H1 (cell line): ENCODE results near the gene RGL2. TPM values are rescaled to one million over a fixed set of nuclear protein-coding genes. Genes with fewer than 3 reads are reported as not detected.

Experiments
- CBX5 ChIP-seq: fragments of 300-800, 300-1000 bp; sonication (generic); IDR thresholded peaks from 2 replicates; pipeline ENCODE4 v1.7.1; 2016; ENCODE audit warnings: antibody characterized with exemption, low read length, low read depth
- CBX8 ChIP-seq: fragments of 300-800, 300-1000 bp; sonication (generic); IDR thresholded peaks from 2 replicates; pipeline ENCODE4 v1.7.1; 2016; ENCODE audit warnings: low read depth, low read length, borderline replicate concordance
- CHD2 ChIP-seq: IDR thresholded peaks from 2 replicates; pipeline ENCODE4 v1.6.1; 2012; ENCODE audit warnings: low read length, improper control_type of control experiment
- FOSL1 ChIP-seq: IDR thresholded peaks from 2 replicates; pipeline ENCODE4 v1.6.1; 2011; ENCODE audit warnings: mild to moderate bottlenecking, low read depth, low read length, moderate library complexity; ENCODE audit not compliant: insufficient read depth
- MAX ChIP-seq: IDR thresholded peaks from 2 replicates; pipeline ENCODE4 v1.6.1; 2012; ENCODE audit warnings: inconsistent platforms
- POLR2A ChIP-seq, 2 experiments: IDR thresholded peaks; 1 replicate in 1 of 2; 2 replicates in 1 of 2; pipeline ENCODE4 v1.6.1; 2011; ENCODE audit warnings: low read depth in 2 of 2, low read length in 2 of 2, mild to moderate bottlenecking in 2 of 2; ENCODE audit errors: control extremely low read depth in 1 of 2
- RAD21 ChIP-seq, 2 experiments: IDR thresholded peaks in 1 of 2; conservative IDR thresholded peaks in 1 of 2; 2 replicates each; pipeline ENCODE4 v1.6.1; 2011; ENCODE audit warnings: low read depth in 2 of 2, low read length in 2 of 2, improper control_type of control experiment in 1 of 2, inconsistent platforms in 1 of 2, mild to moderate bottlenecking in 1 of 2, moderate library complexity in 1 of 2
- TAF1 ChIP-seq: IDR thresholded peaks from 2 replicates; pipeline ENCODE4 v1.6.1; 2011; ENCODE audit warnings: mild to moderate bottlenecking, low read depth, low read length
- YY1 ChIP-seq: IDR thresholded peaks from 2 replicates; pipeline ENCODE4 v1.6.1; 2011; ENCODE audit warnings: low read depth, mild to moderate bottlenecking, low read length
- polyA plus RNA-seq, 7 experiments: library from polyadenylated mRNA; depleted of rRNA in 3 of 7; stranded (reverse) in 5 of 7; unstranded in 2 of 7; fragments of >200 nt in 5 of 7; fragments of 200-250 nt in 2 of 7; gene quantifications; 1 replicate in 5 of 7; 2 replicates in 1 of 7; 4 replicates in 1 of 7; pipeline versions ENCODE4 v1.2.1 to v1.2.3, GENCODE V29; 2011 to 2013; ENCODE audit warnings: missing spikeins in 2 of 7, mixed read lengths in 2 of 7
- total RNA-seq: library from RNA; stranded (reverse); fragmentation: NEBNext Ultra II Directional; extraction: Animal tissue kit (Norgen Biotek cat#: 25700); gene quantifications from 2 replicates; pipeline ENCODE4 v1.2.1, GENCODE V29; 2021

RGL2 gene
- total and polyA plus RNA-seq, 2 of the 8 experiments (the other 6 are each of a cell fraction or from before 2014, with no cell fraction given) = 58.1 to 80.3 TPM

DNA sequence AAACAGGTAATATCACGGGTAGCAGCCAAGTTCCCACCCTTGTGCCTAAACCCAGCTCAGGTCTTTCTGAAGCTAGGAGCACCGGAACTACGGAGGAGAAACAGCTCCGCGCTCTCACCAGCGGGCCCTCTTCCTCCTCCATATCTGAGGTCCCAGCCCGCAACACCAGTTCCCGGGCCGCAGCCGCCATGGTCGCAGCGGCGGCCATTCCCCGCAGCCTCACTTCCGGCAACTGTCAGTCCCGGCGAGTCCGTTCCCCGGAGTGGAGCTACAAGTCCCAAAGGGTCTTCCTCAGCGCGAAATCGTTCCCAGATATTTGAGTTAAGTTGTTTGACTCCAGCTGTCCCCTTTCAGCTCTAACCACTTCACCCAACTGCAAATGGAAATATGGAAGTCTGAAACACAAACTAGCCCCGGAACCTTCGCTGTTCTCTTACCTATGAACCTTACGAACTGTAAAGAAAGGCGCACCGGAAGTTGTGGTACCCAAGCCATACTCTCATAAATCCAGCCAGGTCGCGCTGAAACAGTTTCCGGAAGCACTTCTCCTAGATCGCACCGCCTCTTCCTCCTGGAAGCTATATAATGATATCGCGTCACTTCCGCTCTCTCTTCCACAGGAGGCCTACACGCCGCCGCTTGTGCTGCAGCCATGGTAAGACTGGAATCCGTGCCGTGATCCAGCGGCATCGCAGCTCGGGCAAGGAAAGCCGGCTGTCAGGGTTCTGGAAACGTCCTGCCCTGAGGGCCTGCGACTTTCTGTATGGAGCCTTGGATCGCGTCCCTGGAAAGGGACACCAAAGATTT lies 27.1 kb downstream of the RGL2 start, which contains the start of the genes RPS18 and VPS52 (continued):
- TF ChIP-seq CBX8 (no peak), YY1 (peak; percentile 98), RAD21 (IDR thresholded peaks at IDR 0.05 in 1 of 2, conservative IDR thresholded peaks at IDR 0.05 in 1 of 2; ENCODE audit: low read depth in 2 of 2, low read length in 2 of 2) (no peak), POLR2A (IDR thresholded peaks at IDR 0.05; ENCODE audit: control extremely low read depth in 1 of 2, low read depth in 2 of 2, low read length in 2 of 2) (peak in 1 of 2 experiments; percentile 98; a peak in 2 of 3 replicates), FOSL1 (no peak), MAX (peak; percentile 84), CBX5 (no peak), CHD2 (no peak), TAF1 (peak; percentile 97)
